Dedifferentiated amniotic fluid mesenchymal stem cell (primary cell): ENCODE results near the gene COIL.
"Not testable (repeated sequence)": the region's sequence is repeated elsewhere in the genome, so short reads cannot be mapped to it uniquely, and the experiment has no call there.

Source experiments
- DNase-seq: peaks from one replicate; pipeline ENCODE4 v3.0.0-alpha.2; 2016; ENCODE audit errors: extremely low spot score

COIL gene

GRCh38 chr17:56978441-56979090 is 17.7 kb upstream of the COIL start:
- no peak for DNase-seq

GRCh38 chr17:56977673-56978395 is 17.0 kb upstream of the COIL start, which contains the start of gene SCPEP1:
Gene SCPEP1 (plus strand): TSS chr17:56978131. CDS start chr17:56978160, 29 bp downstream.
- DNase-seq = peak; percentile 73

GRCh38 chr17:56976941-56977608 is 16.2 kb upstream of the COIL start:
- no peak for DNase-seq

- no peak for DNase-seq
These were observed 14.8 kb upstream of the COIL start for GRCh38 chr17:56975656-56976055.

- no peak for DNase-seq
These were observed 13.2 kb upstream of the COIL start for GRCh38 chr17:56974055-56974454.

GRCh38 chr17:56973520-56973919 is 12.7 kb upstream of the COIL start:
- no peak for DNase-seq

- DNase-seq = no peak
These were observed 11.4 kb upstream of the COIL start for GRCh38 chr17:56972111-56972730.

- DNase-seq = no peak
These were observed 10.1 kb upstream of the COIL start for GRCh38 chr17:56970974-56971373.

GRCh38 chr17:56966338-56966737 is 5.5 kb upstream of the COIL start:
- DNase-seq = no peak

- DNase-seq = not testable (repeated sequence)
These were observed 4.8 kb upstream of the COIL start for GRCh38 chr17:56965681-56966080.

GRCh38 chr17:56965241-56965640 is 4.4 kb upstream of the COIL start:
- DNase-seq = not testable (repeated sequence)

GRCh38 chr17:56956992-56957391 is 3.9 kb downstream of the COIL start:
- DNase-seq = no peak

GRCh38 chr17:56949595-56949994 is 11.3 kb downstream of the COIL start:
- DNase-seq = no peak

GRCh38 chr17:56948491-56948890 is 12.4 kb downstream of the COIL start:
- no peak for DNase-seq

- no peak for DNase-seq
These were observed 13.1 kb downstream of the COIL start for GRCh38 chr17:56947741-56948140.

GRCh38 chr17:56945938-56946505 is 14.8 kb downstream of the COIL start:
- DNase-seq = no peak

- DNase-seq = no peak
These were observed 17.2 kb downstream of the COIL start for GRCh38 chr17:56943505-56944125.

- peak; percentile 77 for DNase-seq
These were observed 20.9 kb downstream of the COIL start for GRCh38 chr17:56939869-56940484.

GRCh38 chr17:56938206-56938605 is 22.6 kb downstream of the COIL start:
- not testable (repeated sequence) for DNase-seq

- no peak for DNase-seq
These were observed 23.2 kb downstream of the COIL start for GRCh38 chr17:56937687-56938086.

GRCh38 chr17:56936697-56937322 is 24.0 kb downstream of the COIL start:
- no peak for DNase-seq
